OCI-LY7 (cell line): ENCODE data around the gene SERPINE2.

Experiments
- CTCF ChIP-seq: fragments of 200-600 bp; sonication (generic); conservative IDR thresholded peaks from 2 replicates; pipeline ENCODE4 v1.5.1; 2014; ENCODE audit warnings: mild to moderate bottlenecking, antibody characterized with exemption, low read length, moderate library complexity, mixed read lengths
- EZH2phosphoT487 ChIP-seq: fragments of 200-600 bp; sonication (generic); IDR thresholded peaks from 2 replicates; pipeline ENCODE4 v1.6.1; 2018; ENCODE audit warnings: low read depth, borderline replicate concordance, mild to moderate bottlenecking, mixed run types, antibody characterized with exemption, low read length, moderate library complexity, mixed read lengths

GRCh38 chr2:223969856-223970255, 69.2 kb downstream of the SERPINE2 start:
- TF ChIP-seq CTCF: no peak
- no peak for TF ChIP-seq EZH2phosphoT487
